Activated T-cell treated with anti-CD3 and anti-CD28 coated beads, Interleukin-2, amount 50 U/mL, for 72 hours (primary cell): ENCODE data around the gene LMTK3. TPM values are rescaled to one million over a fixed set of nuclear protein-coding genes. Genes with fewer than 3 reads are reported as not detected.

Source experiments
- ATAC-seq, 2 donors: fragments of 150-1000 bp; cut with Tn5 transposase; replicated peaks in 1 of 2; 2 replicates each; pipeline ENCODE4 v1.10.0; 2021; ENCODE audit warnings: moderate library complexity in 2 of 2, mild to moderate bottlenecking in 1 of 2
- DNase-seq, 2 donors: peaks; one replicate each; pipeline ENCODE4 v3.0.0; 2021 to 2022; ENCODE audit warnings: mixed read lengths in 1 of 2
- H3K27ac Mint-ChIP-seq: one replicate; pipeline ENCODE4 v1.8.0; 2022; ENCODE audit warnings: mild to moderate bottlenecking, moderate library complexity, mixed read lengths
- H3K27me3 Mint-ChIP-seq: one replicate; pipeline ENCODE4 v1.8.0; 2022; ENCODE audit warnings: low read depth, mixed read lengths
- H3K36me3 Mint-ChIP-seq, 2 donors: one replicate each; pipeline ENCODE4 v1.8.0; 2022; ENCODE audit warnings: mixed read lengths in 2 of 2, mild to moderate bottlenecking in 1 of 2; ENCODE audit not compliant: insufficient read depth in 2 of 2
- H3K4me1 Mint-ChIP-seq: one replicate; pipeline ENCODE4 v1.8.0; 2022; ENCODE audit warnings: low read depth, mixed read lengths
- H3K4me3 Mint-ChIP-seq, 2 donors: one replicate each; pipeline ENCODE4 v1.8.0; 2022; ENCODE audit warnings: mild to moderate bottlenecking in 2 of 2, mixed read lengths in 2 of 2, moderate library complexity in 2 of 2
- H3K9me3 Mint-ChIP-seq, 2 donors: one replicate each; pipeline ENCODE4 v1.8.0; 2022; ENCODE audit warnings: mixed read lengths in 2 of 2
- total RNA-seq, 2 donors: library from RNA; stranded (reverse); gene quantifications; one replicate each; pipeline ENCODE4 v1.2.3, GENCODE V29; 2022

LMTK3 gene
- total RNA-seq, 2 donors from 2014 or later: 6.0 to 6.6 TPM

GRCh38 chr19:48444936-48445200, 66.8 kb downstream of the LMTK3 start:
- peaks cover 9 to 22% of the 10 kb centered on the region in 2 donors for H3K36me3 Mint-ChIP-seq
- peaks cover 47% of the 10 kb centered on the region for H3K4me1 Mint-ChIP-seq
- peak overlapping the region; percentile 92 to 93 for H3K4me3 Mint-ChIP-seq
- DNase-seq (no peak), ATAC-seq (no peak)
- H3K27ac Mint-ChIP-seq: peak overlapping the region; percentile 87
- peaks cover 27% of the 10 kb centered on the region for H3K27me3 Mint-ChIP-seq
- H3K9me3 Mint-ChIP-seq: no peaks in the 10 kb centered on the region

GRCh38 chr19:48444129-48444935, 67.3 kb downstream of the LMTK3 start:
- Mint-ChIP-seq H3K9me3 (no peaks in the 10 kb centered on the region), H3K27ac (peak overlapping the region; percentile 87), H3K27me3 (peaks cover 27% of the 10 kb centered on the region), H3K36me3 (peaks cover 9 to 18% of the 10 kb centered on the region in 2 donors), H3K4me3 (peak overlapping the region; percentile 92 to 93), H3K4me1 (peaks cover 47% of the 10 kb centered on the region)
- ATAC-seq (no peak), DNase-seq (no peak)

GRCh38 chr19:48443731-48444128, 67.9 kb downstream of the LMTK3 start:
- Mint-ChIP-seq H3K4me3 (peak overlapping the region; percentile 92 to 93), H3K9me3 (no peaks in the 10 kb centered on the region), H3K36me3 (peaks cover 9 to 15% of the 10 kb centered on the region in 2 donors), H3K4me1 (peaks cover 46% of the 10 kb centered on the region), H3K27ac (no peak overlapping the region), H3K27me3 (peaks cover 27% of the 10 kb centered on the region)
- peak in 1 of 2 donors; percentile 15 for DNase-seq
- no peak for ATAC-seq

GRCh38 chr19:48443256-48443655, 68.4 kb downstream of the LMTK3 start:
- Mint-ChIP-seq H3K4me3 (no peak overlapping the region), H3K27ac (no peak overlapping the region), H3K36me3 (peaks cover 8 to 11% of the 10 kb centered on the region in 2 donors), H3K27me3 (peaks cover 27% of the 10 kb centered on the region), H3K4me1 (peaks cover 41% of the 10 kb centered on the region), H3K9me3 (no peaks in the 10 kb centered on the region)
- DNase-seq (peak; percentile 23 to 29), ATAC-seq (no peak)

- Mint-ChIP-seq H3K27me3 (peaks cover 27% of the 10 kb centered on the region), H3K4me3 (peak overlapping the region; percentile 44 to 72), H3K27ac (no peak overlapping the region), H3K9me3 (no peaks in the 10 kb centered on the region), H3K4me1 (peaks cover 32% of the 10 kb centered on the region), H3K36me3 (peaks cover 2 to 8% of the 10 kb centered on the region in 2 donors)
- no peak for ATAC-seq
- DNase-seq: no peak
Observed at GRCh38 chr19:48442116-48443035, 69.3 kb downstream of the LMTK3 start.

- peaks cover 27% of the 10 kb centered on the region for H3K27me3 Mint-ChIP-seq
- H3K4me1 Mint-ChIP-seq: peaks cover 25% of the 10 kb centered on the region
- no peaks in the 10 kb centered on the region for H3K9me3 Mint-ChIP-seq
- ATAC-seq (no peak), DNase-seq (no peak)
- H3K4me3 Mint-ChIP-seq: peak overlapping the region in 1 of 2 donors; percentile 72
- peaks cover 2 to 8% of the 10 kb centered on the region in 2 donors for H3K36me3 Mint-ChIP-seq
- no peak overlapping the region for H3K27ac Mint-ChIP-seq
Observed at GRCh38 chr19:48441360-48442050, 70.1 kb downstream of the LMTK3 start.

GRCh38 chr19:48436586-48436985, 75.0 kb downstream of the LMTK3 start:
- no peak overlapping the region for H3K4me3 Mint-ChIP-seq
- DNase-seq (no peak), ATAC-seq (no peak)
- no peak overlapping the region for H3K27ac Mint-ChIP-seq
- no peaks in the 10 kb centered on the region for H3K4me1 Mint-ChIP-seq
- H3K36me3 Mint-ChIP-seq: peaks cover 0 to 2% of the 10 kb centered on the region in 2 donors
- no peaks in the 10 kb centered on the region for H3K9me3 Mint-ChIP-seq
- H3K27me3 Mint-ChIP-seq: peaks cover 8% of the 10 kb centered on the region

Other genes starting within 250 kb of the LMTK3 start
- gene ZNF114, start 241.8 kb downstream of the LMTK3 start, total RNA-seq: under 1 TPM in 1 of 2 donors, not detected in 1; 0.14 TPM
- 100 to 1,000 TPM; 150 to 174 TPM for gene EMP3, start 186.3 kb downstream of the LMTK3 start, total RNA-seq
- 10 to 100 TPM; 20.9 to 26.2 TPM for gene TMEM143, start 147.9 kb downstream of the LMTK3 start, total RNA-seq
- under 1 TPM; 0.25 to 0.34 TPM for gene SYNGR4, start 147.5 kb downstream of the LMTK3 start, total RNA-seq
- 100 to 1,000 TPM; 101 to 103 TPM for gene KDELR1, start 120.3 kb downstream of the LMTK3 start, total RNA-seq
- gene GRIN2D, start 118.2 kb downstream of the LMTK3 start, total RNA-seq: under 1 TPM; 0.39 to 0.46 TPM
- gene GRWD1, start 65.9 kb downstream of the LMTK3 start, total RNA-seq: 10 to 100 TPM; 27.0 to 38.2 TPM
- gene KCNJ14, start 56.3 kb downstream of the LMTK3 start, total RNA-seq: 1 to 10 TPM; 3.2 to 5.0 TPM
- gene CYTH2, start 42.5 kb downstream of the LMTK3 start, total RNA-seq: 10 to 100 TPM; 59.4 to 68.3 TPM
- gene SULT2B1, start 40.3 kb upstream of the LMTK3 start, total RNA-seq: not detected
- not detected for gene SPACA4, start 94.9 kb upstream of the LMTK3 start, total RNA-seq
- gene FAM83E, start 103.2 kb upstream of the LMTK3 start, total RNA-seq: 1 to 10 TPM; 7.5 to 8.5 TPM
- 1,000 to 10,000 TPM; 1,953 to 2,080 TPM for gene RPL18, start 107.3 kb upstream of the LMTK3 start, total RNA-seq
- gene SPHK2, start 107.7 kb upstream of the LMTK3 start, total RNA-seq: 10 to 100 TPM; 26.9 to 27.2 TPM
- gene DBP, start 125.5 kb upstream of the LMTK3 start, total RNA-seq: 10 to 100 TPM in 1 of 2 donors, 1 to 10 TPM in 1; 8.2 to 13.4 TPM
- 10 to 100 TPM; 10.5 to 11.9 TPM for gene CA11, start 134.4 kb upstream of the LMTK3 start, total RNA-seq
- 1 to 10 TPM; 1.9 to 2.1 TPM for gene NTN5, start 161.2 kb upstream of the LMTK3 start, total RNA-seq
- gene FUT2, start 184.1 kb upstream of the LMTK3 start, total RNA-seq: not detected
- gene MAMSTR, start 207.9 kb upstream of the LMTK3 start, total RNA-seq: under 1 TPM; 0.69 to 0.89 TPM
- under 1 TPM; 0.53 to 0.86 TPM for gene RASIP1, start 228.8 kb upstream of the LMTK3 start, total RNA-seq
- gene IZUMO1, start 235.1 kb upstream of the LMTK3 start, total RNA-seq: under 1 TPM; 0.14 to 0.32 TPM
- gene FUT1, start 240.8 kb upstream of the LMTK3 start, total RNA-seq: under 1 TPM; 0.29 to 0.32 TPM
- not detected for gene FGF21, start 243.7 kb upstream of the LMTK3 start, total RNA-seq